Tibial nerve (tissue), 4 donors: Measurements from ENCODE around the gene NSUN4. TPM values are rescaled to one million over a fixed set of nuclear protein-coding genes. Genes with fewer than 3 reads are reported as not detected.
A peak's percentile ranks its signal among the peaks of the same experiment; 100 is the strongest.
"Not testable (repeated sequence)": the region's sequence is repeated elsewhere in the genome, so short reads cannot be mapped to it uniquely, and the experiment has no call there.

Source experiments
- DNase-seq, 2 donors: peaks; one replicate each; pipeline ENCODE4 v3.0.0-alpha.2; 2019; ENCODE audit warnings: low spot score in 2 of 2
- H3K27ac ChIP-seq, 4 donors: fragments of 200-600 bp; sonication (generic) in 3 of 4; one replicate each; pipeline ENCODE4 v1.5.1; 2017 to 2019; ENCODE audit warnings: mild to moderate bottlenecking in 1 of 4
- H3K27me3 ChIP-seq, 2 donors: fragments of 200-600 bp; sonication (generic) in 1 of 2; one replicate each; pipeline versions ENCODE4 v1.5.1 to v1.6.0; 2017 to 2019
- H3K36me3 ChIP-seq, 3 donors: fragments of 200-600 bp; sonication (generic); one replicate each; pipeline ENCODE4 v1.5.1; 2018 to 2019
- H3K4me1 ChIP-seq, 4 donors: fragments of 200-600 bp; sonication (generic) in 3 of 4; one replicate each; pipeline ENCODE4 v1.5.1; 2017 to 2019
- H3K4me3 ChIP-seq, 4 donors: fragments of 200-600 bp; sonication (generic) in 3 of 4; one replicate each; pipeline ENCODE4 v1.5.1; 2017 to 2019; ENCODE audit warnings: mild to moderate bottlenecking in 1 of 4, moderate library complexity in 1 of 4
- H3K9me3 ChIP-seq, 4 donors: fragments of 200-600 bp; sonication (generic) in 3 of 4; one replicate each; pipeline ENCODE4 v1.5.1; 2017 to 2019
- EP300 ChIP-seq, 2 donors: sonication (generic); formaldehyde crosslinking; IDR thresholded peaks; one replicate each; pipeline ENCODE4 v1.6.1; 2017; ENCODE audit warnings: antibody characterized with exemption in 2 of 2, mild to moderate bottlenecking in 1 of 2
- POLR2A ChIP-seq, 2 donors: fragments of 450-650 bp; IDR thresholded peaks; one replicate each; pipeline ENCODE4 v1.6.1; 2017; ENCODE audit warnings: antibody characterized with exemption in 2 of 2, mild to moderate bottlenecking in 2 of 2, moderate library complexity in 2 of 2
- WGBS, 2 donors: methylation state at CpG; one replicate each; pipeline ENCODE4 v1.1.5; 2018; 5-methylcytosine and 5-hydroxymethylcytosine counted together
- total RNA-seq, 4 donors: library from RNA; depleted of rRNA; stranded (reverse); fragments of >200 nt; gene quantifications; one replicate each; pipeline ENCODE4 v1.1.0, GENCODE V29; 2016
- TF ChIP-seq, protein P1 (sequence below), 5 experiments: fragments of 200-600 bp in 3 of 5; fragments of 450-650 bp in 2 of 5; sonication (generic) in 3 of 5; IDR thresholded peaks; one replicate each; pipeline ENCODE4 v1.5.1; 2016 to 2019; ENCODE audit warnings: antibody characterized with exemption in 5 of 5, mild to moderate bottlenecking in 3 of 5, moderate library complexity in 2 of 5

NSUN4 gene
- total RNA-seq, 4 donors from 2014 or later, result 19.5 to 39.8 (median 31.2) TPM

DNA sequence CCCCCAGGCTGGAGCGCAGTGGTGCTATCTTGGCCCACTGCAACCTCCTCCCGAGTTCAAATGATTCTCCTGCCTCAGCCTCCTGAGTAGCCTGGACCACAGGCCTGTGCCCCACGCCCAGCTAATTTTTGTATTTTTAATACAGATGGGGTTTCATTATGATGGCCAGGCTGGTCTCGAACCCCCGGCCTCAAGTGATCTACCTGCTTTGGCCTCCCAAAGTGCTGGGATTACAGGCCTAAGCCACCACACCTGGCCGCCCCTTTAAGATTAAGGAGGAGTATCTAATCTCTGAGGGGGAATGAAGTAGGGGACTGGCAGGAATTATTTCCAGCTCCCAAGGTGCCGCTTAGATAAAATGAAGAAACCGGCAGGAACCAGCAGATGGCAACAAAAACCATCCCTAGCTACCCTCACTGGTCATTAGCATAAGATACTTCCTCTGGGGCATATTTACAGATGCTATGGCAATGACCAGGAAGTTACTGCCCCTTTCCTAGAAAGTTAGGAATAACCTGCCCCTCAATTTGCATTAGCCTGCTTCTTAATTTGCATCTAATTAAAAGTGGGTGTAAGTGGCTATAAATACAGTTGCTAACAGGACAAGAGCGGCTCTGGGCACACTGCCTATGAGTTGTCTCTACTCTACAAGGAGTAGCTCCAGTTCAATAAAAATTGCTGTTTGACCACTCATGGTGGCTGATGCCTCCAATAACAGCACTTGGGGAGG lies 7.1 kb upstream of the NSUN4 start:
- no peak overlapping the region for H3K4me3 ChIP-seq
- no peaks in the 10 kb centered on the region for H3K9me3 ChIP-seq
- TF ChIP-seq, protein P1, sequence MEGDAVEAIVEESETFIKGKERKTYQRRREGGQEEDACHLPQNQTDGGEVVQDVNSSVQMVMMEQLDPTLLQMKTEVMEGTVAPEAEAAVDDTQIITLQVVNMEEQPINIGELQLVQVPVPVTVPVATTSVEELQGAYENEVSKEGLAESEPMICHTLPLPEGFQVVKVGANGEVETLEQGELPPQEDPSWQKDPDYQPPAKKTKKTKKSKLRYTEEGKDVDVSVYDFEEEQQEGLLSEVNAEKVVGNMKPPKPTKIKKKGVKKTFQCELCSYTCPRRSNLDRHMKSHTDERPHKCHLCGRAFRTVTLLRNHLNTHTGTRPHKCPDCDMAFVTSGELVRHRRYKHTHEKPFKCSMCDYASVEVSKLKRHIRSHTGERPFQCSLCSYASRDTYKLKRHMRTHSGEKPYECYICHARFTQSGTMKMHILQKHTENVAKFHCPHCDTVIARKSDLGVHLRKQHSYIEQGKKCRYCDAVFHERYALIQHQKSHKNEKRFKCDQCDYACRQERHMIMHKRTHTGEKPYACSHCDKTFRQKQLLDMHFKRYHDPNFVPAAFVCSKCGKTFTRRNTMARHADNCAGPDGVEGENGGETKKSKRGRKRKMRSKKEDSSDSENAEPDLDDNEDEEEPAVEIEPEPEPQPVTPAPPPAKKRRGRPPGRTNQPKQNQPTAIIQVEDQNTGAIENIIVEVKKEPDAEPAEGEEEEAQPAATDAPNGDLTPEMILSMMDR (IDR thresholded peaks at IDR 0.05), result peak in 1 of 5 experiments; percentile 15
- TF ChIP-seq EP300 (IDR thresholded peaks at IDR 0.05), result no peak
- H3K36me3 ChIP-seq, result no peaks in the 10 kb centered on the region
- no peaks in the 10 kb centered on the region for H3K4me1 ChIP-seq
- H3K27ac ChIP-seq, result no peak overlapping the region
- H3K27me3 ChIP-seq, result no peaks in the 10 kb centered on the region
- WGBS, 2 donors, result 75 to 77% methylated on average over 9 of the region's 9 CpGs
- DNase-seq, result no peak

DNA sequence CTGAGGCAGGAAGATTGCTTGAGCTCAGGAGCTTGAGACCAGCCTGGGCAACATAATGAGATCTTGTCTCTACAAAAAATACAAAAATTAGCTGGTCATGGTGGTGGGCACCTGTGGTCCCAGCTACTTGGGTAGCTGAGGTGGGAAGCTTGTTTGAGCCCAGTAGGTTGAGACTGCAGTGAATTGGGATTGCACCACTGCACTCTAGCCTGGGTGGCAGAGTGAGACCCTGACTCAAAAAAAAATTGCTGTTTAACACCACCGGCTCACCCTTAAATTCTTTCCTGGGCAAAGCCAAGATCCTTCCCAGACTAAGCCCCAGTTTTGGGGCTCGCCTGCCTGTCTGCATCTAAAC lies 6.6 kb upstream of the NSUN4 start:
- TF ChIP-seq, protein P1 (IDR thresholded peaks at IDR 0.05), result no peak
- no peak for TF ChIP-seq POLR2A (IDR thresholded peaks at IDR 0.05)
- no peak for TF ChIP-seq EP300 (IDR thresholded peaks at IDR 0.05)
- DNase-seq, result no peak

DNA sequence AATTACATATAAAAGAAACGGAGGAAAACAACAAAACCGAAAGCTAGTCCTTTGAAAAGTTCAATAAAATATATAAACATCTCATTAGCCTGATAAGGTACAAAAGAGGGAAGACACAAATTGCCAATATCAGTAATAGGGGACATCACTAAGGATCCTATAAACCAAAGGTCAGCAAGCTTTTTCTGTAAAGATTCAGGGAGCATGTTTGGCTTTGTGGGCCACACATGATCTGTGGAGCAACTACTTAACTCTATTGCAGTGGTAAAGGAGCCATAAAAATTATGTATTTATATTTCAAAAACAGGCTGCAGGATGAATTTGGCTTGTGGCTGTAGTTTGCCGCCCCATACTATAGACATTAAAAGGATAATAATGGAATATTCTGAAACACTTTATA lies 5.5 kb upstream of the NSUN4 start:
- WGBS, 2 donors, result 93 to 95% methylated on average over 3 of the region's 3 CpGs
- TF ChIP-seq POLR2A (IDR thresholded peaks at IDR 0.05) (no peak), EP300 (IDR thresholded peaks at IDR 0.05) (no peak)
- TF ChIP-seq, protein P1 (IDR thresholded peaks at IDR 0.05), result no peak
- H3K36me3 ChIP-seq, result no peaks in the 10 kb centered on the region
- no peak for DNase-seq
- no peak overlapping the region for H3K4me3 ChIP-seq
- H3K27me3 ChIP-seq, result no peaks in the 10 kb centered on the region
- no peaks in the 10 kb centered on the region for H3K9me3 ChIP-seq
- H3K4me1 ChIP-seq, result peaks cover 0 to 10% (median 2%) of the 10 kb centered on the region in 4 donors
- no peak overlapping the region for H3K27ac ChIP-seq

More for the DNA sequence above, 6.6 kb upstream of the NSUN4 start:
- no peak overlapping the region for H3K27ac ChIP-seq
- peaks cover 0 to 1% (median 0%) of the 10 kb centered on the region in 4 donors for H3K4me1 ChIP-seq
- WGBS, 2 donors, result 75 to 77% methylated on average over 2 of the region's 2 CpGs
- H3K4me3 ChIP-seq, result no peak overlapping the region
- no peaks in the 10 kb centered on the region for H3K9me3 ChIP-seq
- H3K36me3 ChIP-seq, result no peaks in the 10 kb centered on the region
- H3K27me3 ChIP-seq, result no peaks in the 10 kb centered on the region

DNA sequence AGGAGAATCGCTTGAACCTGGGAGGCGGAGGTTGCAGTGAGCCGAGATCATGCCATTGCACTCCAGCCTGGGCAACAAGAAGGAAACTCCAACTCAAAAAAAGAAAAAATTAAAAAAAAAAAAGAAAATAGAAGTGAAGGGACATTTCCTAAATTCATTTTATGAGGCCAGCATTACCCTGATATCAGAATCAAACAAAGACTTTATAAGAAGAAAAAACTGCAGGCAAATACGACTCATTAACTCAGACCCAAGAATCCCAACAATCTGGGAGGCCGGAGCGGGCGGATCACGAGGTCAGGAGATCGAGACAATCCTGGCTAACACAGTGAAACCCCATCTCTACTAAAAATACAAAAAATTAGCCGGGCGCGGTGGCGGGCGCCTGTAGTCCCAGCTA lies 3.2 kb upstream of the NSUN4 start:
- WGBS, 2 donors, result 92 to 96% methylated on average over 14 of the region's 14 CpGs
- not testable (repeated sequence) for H3K27ac ChIP-seq, H3K9me3 ChIP-seq, DNase-seq, H3K36me3 ChIP-seq, H3K4me3 ChIP-seq, H3K27me3 ChIP-seq
- H3K4me1 ChIP-seq, result peaks cover 0 to 22% (median 8%) of the 10 kb centered on the region in 4 donors

DNA sequence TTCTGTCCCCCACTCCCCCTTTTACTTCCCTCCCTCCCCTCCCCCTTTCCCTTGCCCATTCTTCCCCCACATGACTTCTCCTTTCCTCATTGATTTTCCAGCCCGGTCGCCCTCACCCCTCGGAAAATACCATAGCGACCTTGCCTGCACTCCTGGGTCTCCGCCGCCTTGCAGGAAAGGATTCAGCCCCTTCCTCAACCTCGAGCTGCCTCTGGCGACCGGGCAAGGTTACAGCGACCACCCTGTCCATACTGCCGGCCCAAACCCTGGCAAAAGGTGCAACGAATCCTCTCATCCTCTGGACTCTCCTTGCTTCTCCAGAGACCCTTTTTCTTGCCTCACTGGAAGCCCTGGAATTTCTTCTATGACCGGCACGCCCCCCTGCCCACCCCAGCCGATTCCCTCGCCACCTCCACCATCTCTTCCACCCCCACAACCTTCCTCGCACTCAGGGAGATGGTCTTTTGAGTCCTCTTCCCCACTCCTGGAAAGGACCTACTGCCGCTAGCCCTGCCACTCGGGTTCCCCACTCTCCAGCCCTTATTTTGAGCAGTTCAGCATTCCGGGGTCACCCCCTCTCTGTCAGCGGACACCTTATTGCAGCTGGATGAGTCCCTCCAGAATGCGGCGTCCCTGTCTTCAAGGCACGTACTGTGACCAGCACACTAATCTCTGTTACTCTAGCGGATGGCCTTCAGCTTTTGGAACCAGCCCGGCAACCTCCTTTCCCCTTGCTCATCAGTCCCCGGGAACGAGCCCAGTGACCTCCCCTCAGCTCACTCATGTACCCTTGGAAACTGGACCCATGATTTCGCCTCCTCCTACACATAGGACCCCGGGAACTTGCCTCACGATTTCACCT lies 846 bp downstream of the NSUN4 start:
- Histone ChIP-seq H3K4me1 (peaks cover 0 to 23% (median 8%) of the 10 kb centered on the region in 4 donors), H3K36me3 (peaks cover 0 to 46% (median 8%) of the 10 kb centered on the region in 3 donors), H3K9me3 (no peaks in the 10 kb centered on the region), H3K27ac (peak overlapping the region; percentile 96 to 99 (median 98)), H3K4me3 (peak overlapping the region; percentile 47 to 88 (median 73)), H3K27me3 (no peaks in the 10 kb centered on the region)
- no peak for DNase-seq
- 50 to 52% methylated on average over 31 of the region's 31 CpGs for WGBS, 2 donors
- TF ChIP-seq, protein P1 (IDR thresholded peaks at IDR 0.05), result no peak
